WTC11 (cell line): ENCODE measurements around the gene MYO18B. TPM values are rescaled to one million over a fixed set of nuclear protein-coding genes. Genes with fewer than 3 reads are reported as not detected.

Experiments
- ATAC-seq: fragments of 200-7000 bp; cut with Tn5 transposase; 2 replicates; pipeline ENCODE4 v1.10.0; 2021; ENCODE audit warnings: mild to moderate bottlenecking, moderate library complexity
- CTCF ChIA-PET: fragments of 300-600 bp; sonication (Branson Sonifier 250); formaldehyde crosslinking; loops from one replicate; lab custom pipeline; 2021; ENCODE audit warnings: antibody characterized with exemption; lab: Charles Lee
- POLR2A ChIA-PET: fragments of 350-600 bp; sonication (Branson Sonifier 250); formaldehyde crosslinking; loops from one replicate; lab custom pipeline; 2021; ENCODE audit warnings: antibody characterized with exemption; lab: Charles Lee
- DNase-seq: peaks from one replicate; pipeline ENCODE4 v3.0.0; 2021; ENCODE audit warnings: low spot score
- H3K27ac Mint-ChIP-seq: 2 replicates; pipeline ENCODE4 v1.8.0; 2021; ENCODE audit warnings: mixed read lengths
- H3K27me3 Mint-ChIP-seq: 2 replicates; pipeline ENCODE4 v1.8.0; 2021; ENCODE audit warnings: low read depth, mild to moderate bottlenecking, moderate library complexity, mixed read lengths
- H3K36me3 Mint-ChIP-seq: 2 replicates; pipeline ENCODE4 v1.8.0; 2021; ENCODE audit warnings: mixed read lengths
- H3K4me1 Mint-ChIP-seq: 2 replicates; pipeline ENCODE4 v1.8.0; 2022; ENCODE audit warnings: mixed read lengths
- H3K4me3 Mint-ChIP-seq: 2 replicates; pipeline ENCODE4 v1.8.0; 2021; ENCODE audit warnings: mild to moderate bottlenecking, moderate library complexity, mixed read lengths
- H3K9me3 Mint-ChIP-seq: 2 replicates; pipeline ENCODE4 v1.8.0; 2021; ENCODE audit warnings: mixed read lengths
- AFF4 ChIP-seq: sonication (generic); formaldehyde crosslinking; IDR thresholded peaks from 2 replicates; pipeline ENCODE4 v1.8.1; 2023; ENCODE audit warnings: mild to moderate bottlenecking, missing genetic modification reagents, borderline replicate concordance
- E2F1 ChIP-seq: sonication (generic); formaldehyde crosslinking; IDR thresholded peaks from 2 replicates; pipeline ENCODE4 v1.8.0; 2022; ENCODE audit warnings: mild to moderate bottlenecking, missing genetic modification reagents
- EMX1 ChIP-seq: fragments of 250-450 bp; sonication (Bioruptor Pico); IDR thresholded peaks from 2 replicates; pipeline ENCODE4 v1.8.0; 2021; ENCODE audit warnings: mild to moderate bottlenecking
- ETV6 ChIP-seq: sonication (generic); formaldehyde crosslinking; IDR thresholded peaks from 2 replicates; pipeline ENCODE4 v1.8.1; 2022; ENCODE audit warnings: mild to moderate bottlenecking, missing genetic modification reagents
- FOXK1 ChIP-seq: sonication (generic); formaldehyde crosslinking; IDR thresholded peaks from 2 replicates; pipeline ENCODE4 v1.8.0; 2022; ENCODE audit warnings: mild to moderate bottlenecking, moderate library complexity, missing genetic modification reagents
- FOXP1 ChIP-seq: sonication (generic); formaldehyde crosslinking; IDR thresholded peaks from 2 replicates; pipeline ENCODE4 v1.8.0; 2022; ENCODE audit warnings: missing genetic modification reagents, mild to moderate bottlenecking, moderate library complexity, borderline replicate concordance
- GRHL2 ChIP-seq: fragments of 250-450 bp; sonication (Bioruptor Pico); IDR thresholded peaks from 2 replicates; pipeline ENCODE4 v1.8.0; 2022; ENCODE audit warnings: mild to moderate bottlenecking, moderate library complexity; ENCODE audit not compliant: insufficient replicate concordance, severe bottlenecking
- HMGXB4 ChIP-seq: sonication (generic); formaldehyde crosslinking; IDR thresholded peaks from 2 replicates; pipeline ENCODE4 v1.8.1; 2023; ENCODE audit warnings: mild to moderate bottlenecking, moderate library complexity, missing genetic modification reagents
- KAT7 ChIP-seq: sonication (generic); formaldehyde crosslinking; IDR thresholded peaks from 2 replicates; pipeline ENCODE4 v1.8.1; 2023; ENCODE audit warnings: missing genetic modification reagents, mild to moderate bottlenecking, borderline replicate concordance
- NFYB ChIP-seq: sonication (generic); formaldehyde crosslinking; conservative IDR thresholded peaks from 2 replicates; pipeline ENCODE4 v1.8.0; 2022; ENCODE audit warnings: low read depth, missing genetic modification reagents
- OVOL2 ChIP-seq: fragments of 250-450 bp; sonication (Bioruptor Pico); IDR thresholded peaks from 2 replicates; pipeline ENCODE4 v1.9.0; 2021; ENCODE audit warnings: mild to moderate bottlenecking, borderline replicate concordance
- SMAD3 ChIP-seq: sonication (generic); formaldehyde crosslinking; IDR thresholded peaks from 2 replicates; pipeline ENCODE4 v1.8.0; 2022; ENCODE audit warnings: missing genetic modification reagents, mild to moderate bottlenecking, borderline replicate concordance
- TCF7 ChIP-seq: sonication (generic); formaldehyde crosslinking; IDR thresholded peaks from 2 replicates; pipeline ENCODE4 v1.8.0; 2022; ENCODE audit warnings: mild to moderate bottlenecking, low read depth, missing genetic modification reagents, moderate library complexity
- TEAD1 ChIP-seq: sonication (generic); formaldehyde crosslinking; IDR thresholded peaks from 2 replicates; pipeline ENCODE4 v1.8.0; 2022; ENCODE audit warnings: mild to moderate bottlenecking, missing genetic modification reagents
- TP53 ChIP-seq: sonication (generic); formaldehyde crosslinking; IDR thresholded peaks from 2 replicates; pipeline ENCODE4 v1.8.1; 2023; ENCODE audit warnings: mild to moderate bottlenecking, missing genetic modification reagents
- ZNF423 ChIP-seq: fragments of 250-450 bp; sonication (Bioruptor Pico); IDR thresholded peaks from 2 replicates; pipeline ENCODE4 v2.1.2; 2022; ENCODE audit warnings: mild to moderate bottlenecking, moderate library complexity
- ZNF425 ChIP-seq: fragments of 250-450 bp; sonication (Bioruptor Pico); conservative IDR thresholded peaks from 2 replicates; pipeline ENCODE4 v1.9.0; 2021; ENCODE audit warnings: mild to moderate bottlenecking
- total RNA-seq: library from RNA; stranded (reverse); gene quantifications from 3 replicates; pipeline ENCODE4 v1.2.3, GENCODE V29; 2021

MYO18B gene
- total RNA-seq, 1 experiment from 2014 or later, result 0.96 TPM

- no peak for TF ChIP-seq AFF4 (CRISPR knock-in tag)
- TF ChIP-seq FOXP1, result no peak
- TF ChIP-seq, all 79 proteins: peak for 0
Measured at GRCh38 chr22:25941365-25941960, 199.5 kb downstream of the MYO18B start (continued).

- peaks cover 8% of the 10 kb centered on the region for H3K9me3 Mint-ChIP-seq
- POLR2A ChIA-PET, result interaction anchor here (0.5 kb wide), 1 partner anchor 1489 kb away, joined by 4 read pairs; no protein-coding TSS in a partner anchor
- ATAC-seq, result no peak
Measured at GRCh38 chr22:25942115-25942855, 200.3 kb downstream of the MYO18B start.

GRCh38 chr22:25942856-25943411, 200.9 kb downstream of the MYO18B start:
- ChIA-PET POLR2A (interaction anchor here (0.5 kb wide), 1 partner anchor 1488 kb away, joined by 4 read pairs; no protein-coding TSS in a partner anchor), CTCF (interaction anchor here (0.5 to 3.9 kb wide), 4 partner anchors 18 to 414 kb away, joined by 3 to 36 read pairs (median 4); no protein-coding TSS in a partner anchor)
- no peak for TF ChIP-seq KAT7
- TF ChIP-seq ETV6 (CRISPR knock-in tag), result peak; percentile 71; the same call in 1 of the 2 replicates
- no peak for TF ChIP-seq ZNF425 (CRISPR knock-in tag)
- no peak for TF ChIP-seq HMGXB4 (CRISPR knock-in tag)
- TF ChIP-seq TEAD1 (CRISPR knock-in tag), result peak; percentile 31; the same call in 1 of the 2 replicates
- no peak for TF ChIP-seq E2F1 (CRISPR knock-in tag)
- TF ChIP-seq TP53 (CRISPR knock-in tag), result no peak
- TF ChIP-seq ZNF423, result 0 out of 2 replicates have a peak, but pooled peaks have one; percentile 2
- TF ChIP-seq OVOL2 (CRISPR knock-in tag), result no peak
- TF ChIP-seq EMX1 (CRISPR knock-in tag), result no peak; the same call in 1 of the 2 replicates
- TF ChIP-seq TCF7 (CRISPR knock-in tag), result no peak
- TF ChIP-seq GRHL2 (CRISPR knock-in tag), result no peak
- 0 out of 2 replicates have a peak, but pooled peaks have one; percentile 19 for TF ChIP-seq FOXK1 (CRISPR knock-in tag)
- Mint-ChIP-seq H3K36me3 (no peaks in the 10 kb centered on the region; the same call in none of the 2 replicates), H3K9me3 (peaks cover 9% of the 10 kb centered on the region), H3K4me3 (no peak overlapping the region), H3K4me1 (peaks cover 57% of the 10 kb centered on the region), H3K27ac (peak overlapping the region; percentile 78), H3K27me3 (peaks cover 2% of the 10 kb centered on the region)
- peak; percentile 73 for ATAC-seq
- peak; percentile 30 for DNase-seq

More at GRCh38 chr22:25942115-25942855, 200.3 kb downstream of the MYO18B start:
- Mint-ChIP-seq H3K36me3 (no peaks in the 10 kb centered on the region; the same call in none of the 2 replicates), H3K4me3 (no peak overlapping the region), H3K4me1 (peaks cover 61% of the 10 kb centered on the region), H3K27me3 (peaks cover 9% of the 10 kb centered on the region), H3K27ac (no peak overlapping the region)
- no peak for TF ChIP-seq NFYB (CRISPR knock-in tag)
- TF ChIP-seq SMAD3 (CRISPR knock-in tag), result no peak
- DNase-seq, result no peak
- CTCF ChIA-PET, result interaction anchor here (0.5 to 3.9 kb wide), 6 partner anchors 18 to 415 kb away, joined by 3 to 36 read pairs (median 4); no protein-coding TSS in a partner anchor
